Glomerular visceral epithelial cell (primary cell): Measurements from ENCODE around the gene OR51V1.
"Not testable (repeated sequence)": the region's sequence is repeated elsewhere in the genome, so short reads cannot be mapped to it uniquely, and the experiment has no call there.

Experiments
- DNase-seq: peaks from one replicate; pipeline ENCODE4 v3.0.0-alpha.2; 2016; ENCODE audit errors: extremely low spot score

OR51V1 gene

GRCh38 chr11:5200582-5200981 is at the start of gene OR51V1:
TSS of gene OR51V1 (minus strand) at chr11:5200682. CDS start at chr11:5200682, 0 bp downstream.
- DNase-seq: no peak

DNA sequence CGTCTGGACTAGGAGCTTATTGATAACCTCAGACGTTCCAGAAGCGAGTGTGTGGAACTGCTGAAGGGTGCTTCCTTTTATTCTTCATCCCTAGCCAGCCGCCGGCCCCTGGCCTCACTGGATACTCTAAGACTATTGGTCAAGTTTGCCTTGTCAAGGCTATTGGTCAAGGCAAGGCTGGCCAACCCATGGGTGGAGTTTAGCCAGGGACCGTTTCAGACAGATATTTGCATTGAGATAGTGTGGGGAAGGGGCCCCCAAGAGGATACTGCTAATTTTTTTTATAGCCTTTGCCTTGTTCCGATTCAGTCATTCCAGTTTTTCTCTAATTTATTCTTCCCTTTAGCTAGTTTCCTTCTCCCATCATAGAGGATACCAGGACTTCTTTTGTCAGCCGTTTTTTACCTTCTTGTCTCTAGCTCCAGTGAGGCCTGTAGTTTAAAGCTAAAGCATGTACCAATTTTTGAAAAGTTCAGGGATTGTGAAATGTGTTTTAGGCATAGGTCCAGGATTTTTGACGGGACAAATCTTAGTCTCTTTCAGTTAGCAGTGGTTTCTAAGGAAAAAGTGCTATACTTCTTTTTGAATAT is 49.4 kb upstream of the OR51V1 start, which contains the start of gene HBG1:
Gene HBG1, minus strand, starts transcription at position 51 of the 590 bp plus-strand sequence. CDS start 53 bp downstream, outside the sequence.
- DNase-seq: not testable (repeated sequence)

DNA sequence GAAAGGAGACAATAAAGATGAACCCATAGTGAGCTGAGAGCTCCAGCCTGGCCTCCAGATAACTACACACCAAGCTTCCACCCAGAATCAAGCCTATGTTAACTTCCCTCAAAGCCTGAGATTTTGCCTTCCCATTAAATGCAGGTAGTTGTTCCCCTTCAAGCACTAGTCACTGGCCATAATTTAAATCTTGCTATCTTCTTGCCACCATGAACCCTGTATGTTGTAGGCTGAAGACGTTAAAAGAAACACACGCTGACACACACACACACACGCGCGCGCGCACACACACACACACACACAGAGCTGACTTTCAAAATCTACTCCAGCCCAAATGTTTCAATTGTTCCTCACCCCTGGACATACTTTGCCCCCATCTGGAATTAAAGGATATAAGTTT is 48.0 kb upstream of the OR51V1 start:
- not testable (repeated sequence) for DNase-seq

- DNase-seq: no peak
These were observed 47.1 kb upstream of the OR51V1 start for GRCh38 chr11:5247472-5248192.

GRCh38 chr11:5246772-5247471 is 46.4 kb upstream of the OR51V1 start:
- DNase-seq: no peak

- DNase-seq: no peak
These were observed 44.7 kb upstream of the OR51V1 start for GRCh38 chr11:5245155-5245554.

DNA sequence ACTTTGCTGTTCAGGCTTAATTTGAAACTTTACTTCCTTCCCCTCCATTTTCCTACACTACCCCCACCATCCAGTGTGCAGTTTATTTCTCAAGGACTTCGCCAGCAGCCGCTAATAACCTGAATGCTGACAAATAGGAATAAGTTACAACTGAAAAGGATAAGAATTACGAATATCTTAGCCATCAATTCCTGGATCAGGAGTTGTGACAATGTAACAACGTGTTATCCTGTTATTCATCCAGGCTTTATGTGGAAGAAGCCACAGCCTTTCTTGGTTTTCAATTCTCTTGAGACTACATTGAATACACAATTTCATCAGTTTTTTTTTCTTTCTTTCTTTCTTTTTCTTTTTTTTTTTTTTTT is 43.3 kb upstream of the OR51V1 start:
- DNase-seq: no peak

- no peak for DNase-seq
These were observed 42.7 kb upstream of the OR51V1 start for GRCh38 chr11:5242933-5243815.

DNA sequence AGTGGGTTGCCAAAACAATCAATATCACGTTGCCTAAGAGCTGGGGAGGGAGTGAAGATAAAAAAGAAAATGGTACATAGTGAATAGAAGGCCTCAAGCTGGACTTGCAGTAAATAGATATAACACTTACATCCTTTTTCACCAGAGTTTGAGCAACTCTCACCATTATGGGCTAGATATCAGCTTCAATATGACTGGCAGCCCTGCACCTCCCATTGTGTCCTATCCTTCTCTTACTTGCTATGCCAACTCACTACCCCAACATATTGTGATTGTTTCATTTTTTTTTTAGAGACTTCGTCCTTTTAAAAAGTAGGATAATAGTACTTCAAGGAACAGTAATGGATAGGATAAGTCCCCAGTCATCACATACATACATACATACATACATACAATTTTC is 41.7 kb upstream of the OR51V1 start:
- DNase-seq: no peak

GRCh38 chr11:5241458-5241857 is 41.0 kb upstream of the OR51V1 start:
- no peak for DNase-seq

DNA sequence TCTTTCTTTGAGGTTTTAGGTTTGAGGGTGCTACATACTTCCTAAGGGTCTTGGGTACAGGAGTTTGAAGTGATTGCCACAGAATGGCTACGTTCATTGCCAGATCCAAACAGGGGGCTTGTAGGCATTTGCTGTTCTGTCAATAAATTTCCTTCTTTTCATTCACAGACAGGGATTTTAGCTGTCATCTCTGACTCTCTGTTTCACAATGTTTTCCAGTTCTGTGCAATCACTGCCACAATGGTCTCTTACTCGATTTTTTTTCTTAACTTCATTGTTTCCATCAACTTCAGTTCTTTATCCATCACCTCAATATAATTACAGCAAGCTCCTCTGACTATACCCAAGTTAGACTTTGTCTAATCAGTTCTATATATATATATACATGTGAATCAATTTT is 40.0 kb upstream of the OR51V1 start:
- DNase-seq: no peak

- no peak for DNase-seq
These were observed 39.6 kb upstream of the OR51V1 start for GRCh38 chr11:5240056-5240455.

DNA sequence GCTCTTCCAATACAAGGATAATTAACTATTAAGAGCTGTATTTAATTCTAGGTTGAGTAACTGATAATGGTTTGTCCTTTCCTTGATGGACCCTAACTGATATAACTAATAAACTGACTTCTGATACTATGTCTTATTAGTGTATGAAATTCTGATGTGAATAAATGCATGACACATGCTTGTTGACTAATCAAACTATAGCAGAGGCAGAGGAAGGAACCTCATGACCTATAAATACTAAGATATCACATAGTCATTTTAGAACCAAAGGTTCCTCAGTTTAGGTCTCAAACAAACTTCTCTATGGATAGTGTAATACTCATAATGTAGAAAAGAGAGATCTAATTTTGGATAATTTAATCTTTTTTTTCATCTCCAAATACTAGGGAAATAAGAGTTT is 38.6 kb upstream of the OR51V1 start:
- DNase-seq: no peak

GRCh38 chr11:5238486-5238885 is 38.0 kb upstream of the OR51V1 start:
- DNase-seq: no peak

- no peak for DNase-seq
These were observed 36.9 kb upstream of the OR51V1 start for GRCh38 chr11:5237420-5237819.

DNA sequence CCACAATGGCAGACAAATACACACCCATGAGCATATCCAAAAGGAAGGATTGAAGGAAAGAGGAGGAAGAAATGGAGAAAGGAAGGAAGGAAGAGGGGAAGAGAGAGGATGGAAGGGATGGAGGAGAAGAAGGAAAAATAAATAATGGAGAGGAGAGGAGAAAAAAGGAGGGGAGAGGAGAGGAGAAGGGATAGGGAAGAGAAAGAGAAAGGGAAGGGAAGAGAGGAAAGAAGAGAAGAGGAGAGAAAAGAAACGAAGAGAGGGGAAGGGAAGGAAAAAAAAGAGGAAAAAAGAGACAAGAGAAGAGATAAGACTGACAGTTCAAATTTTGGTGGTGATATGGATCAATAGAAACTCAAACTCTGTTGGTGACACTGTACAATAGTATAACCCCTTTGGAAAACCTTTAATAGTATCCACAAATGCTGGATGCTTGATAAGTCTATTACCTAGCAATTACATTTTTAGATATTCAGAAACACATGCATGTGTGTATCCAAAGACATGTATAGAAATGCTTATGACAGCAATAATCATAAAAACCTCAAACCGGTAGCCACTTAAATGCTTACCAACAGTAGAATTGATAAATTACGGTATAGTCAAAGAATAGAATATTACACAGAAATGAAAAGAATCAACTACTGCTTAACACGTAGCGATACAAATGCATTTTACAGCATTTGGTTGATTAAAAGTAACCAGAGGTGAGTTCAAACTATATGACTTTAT is 35.0 kb upstream of the OR51V1 start:
- no peak for DNase-seq

DNA sequence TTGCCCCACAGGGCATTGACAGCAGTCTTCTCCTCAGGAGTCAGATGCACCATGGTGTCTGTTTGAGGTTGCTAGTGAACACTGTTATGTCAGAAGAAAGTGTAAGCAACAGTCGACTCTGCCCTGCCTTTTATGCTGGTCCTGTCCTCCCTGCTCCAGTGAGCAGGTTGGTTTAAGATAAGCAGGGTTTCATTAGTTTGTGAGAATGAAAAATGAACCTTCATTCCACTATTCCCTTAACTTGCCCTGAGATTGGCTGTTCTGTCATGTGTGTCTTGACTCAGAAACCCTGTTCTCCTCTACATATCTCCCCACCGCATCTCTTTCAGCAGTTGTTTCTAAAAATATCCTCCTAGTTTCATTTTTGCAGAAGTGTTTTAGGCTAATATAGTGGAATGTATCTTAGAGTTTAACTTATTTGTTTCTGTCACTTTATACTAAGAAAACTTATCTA is 33.9 kb upstream of the OR51V1 start, which contains the start of gene HBD:
Gene HBD, minus strand, starts transcription at position 103 of the 454 bp plus-strand sequence. Its CDS starts 50 bp downstream, at position 53.
- peak; percentile 33 for DNase-seq

- no peak for DNase-seq
These were observed 32.8 kb upstream of the OR51V1 start for GRCh38 chr11:5233307-5233706.

DNA sequence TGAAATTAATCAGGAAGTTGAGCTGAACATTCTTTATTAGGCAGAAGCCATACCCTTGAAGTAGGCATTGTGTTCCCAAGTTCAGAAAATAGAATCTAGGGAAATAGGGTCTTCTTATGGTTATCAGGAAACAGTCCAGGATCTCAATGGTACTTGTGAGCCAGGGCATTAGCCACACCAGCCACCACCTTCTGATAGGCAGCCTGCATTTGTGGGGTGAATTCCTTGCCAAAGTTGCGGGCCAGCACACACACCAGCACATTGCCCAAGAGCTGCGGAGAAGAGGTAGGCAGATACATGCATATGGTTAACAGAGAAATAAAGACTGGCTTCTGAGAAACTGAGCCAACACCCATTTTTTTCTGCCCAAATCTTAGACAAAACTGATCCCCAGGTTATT is 32.3 kb upstream of the OR51V1 start:
- no peak for DNase-seq

DNA sequence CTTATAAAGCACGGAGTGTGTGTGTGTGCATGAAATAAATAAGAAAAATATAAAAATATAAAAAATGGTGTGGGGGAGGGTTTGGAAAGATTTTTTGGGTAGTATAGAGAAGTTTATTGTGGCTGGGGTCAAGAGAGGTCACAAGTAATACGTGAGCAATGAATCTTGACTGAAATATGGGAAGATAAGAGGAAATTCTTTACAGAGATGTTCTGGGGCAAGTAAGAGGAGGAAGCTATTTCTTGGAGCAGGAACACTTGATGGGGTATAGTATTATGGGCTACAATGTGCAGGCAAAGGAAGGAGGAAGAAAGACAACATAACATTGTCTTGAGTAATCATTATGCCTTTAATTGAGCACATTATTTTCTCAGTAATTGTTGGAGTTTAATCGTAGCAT is 31.7 kb upstream of the OR51V1 start:
- no peak for DNase-seq

GRCh38 chr11:5231111-5231510 is 30.6 kb upstream of the OR51V1 start:
- no peak for DNase-seq
